NCI-H748 (cell line): ENCODE measurements around the gene NUS1.
"Not testable (repeated sequence)": the region's sequence is repeated elsewhere in the genome, so short reads cannot be mapped to it uniquely, and the experiment has no call there.

Source experiments
- DNase-seq: peaks from one replicate; lab custom pipeline; 2025; ENCODE audit not compliant: unreplicated experiment; lab: John Stamatoyannopoulos, UW

Gene NUS1

DNA sequence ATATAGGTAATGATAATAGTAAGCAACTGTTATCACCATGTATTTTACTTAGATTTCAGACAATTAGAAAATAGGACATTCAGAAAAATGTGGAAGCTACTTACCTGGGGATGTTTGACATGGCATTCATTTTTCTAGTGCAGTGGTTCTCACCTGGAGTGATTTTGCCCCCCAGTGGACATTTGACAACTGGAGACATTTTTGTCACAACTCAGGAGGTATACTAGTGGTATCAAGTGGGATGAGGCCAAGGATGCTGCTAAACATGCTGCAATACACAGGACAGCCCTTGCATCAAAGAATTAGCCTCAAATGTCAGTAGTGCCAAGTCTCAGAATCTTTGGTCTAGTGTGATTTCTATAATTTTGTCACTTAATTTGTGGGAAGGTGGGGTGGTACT lies 36.1 kb downstream of the NUS1 start:
- no peak for DNase-seq

DNA sequence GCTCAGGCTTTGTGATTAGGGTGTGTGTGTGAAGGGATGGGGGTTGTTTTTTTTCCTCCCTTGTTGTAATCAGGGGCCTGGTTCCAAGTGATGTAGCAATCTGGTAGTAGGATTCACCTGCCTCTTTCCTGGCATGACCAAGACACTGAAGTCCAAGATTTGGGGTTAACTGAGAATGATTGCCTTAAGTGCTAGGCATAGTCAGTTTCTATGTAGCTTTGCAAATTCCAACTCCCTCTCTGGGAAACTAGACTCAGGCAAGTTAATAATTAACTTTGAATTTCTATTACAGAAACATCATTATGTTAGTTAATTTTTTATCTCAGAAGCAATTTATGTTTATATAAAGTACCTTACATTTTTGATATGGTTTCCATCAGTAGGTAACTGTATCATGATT lies 43.6 kb downstream of the NUS1 start:
- no peak for DNase-seq

DNA sequence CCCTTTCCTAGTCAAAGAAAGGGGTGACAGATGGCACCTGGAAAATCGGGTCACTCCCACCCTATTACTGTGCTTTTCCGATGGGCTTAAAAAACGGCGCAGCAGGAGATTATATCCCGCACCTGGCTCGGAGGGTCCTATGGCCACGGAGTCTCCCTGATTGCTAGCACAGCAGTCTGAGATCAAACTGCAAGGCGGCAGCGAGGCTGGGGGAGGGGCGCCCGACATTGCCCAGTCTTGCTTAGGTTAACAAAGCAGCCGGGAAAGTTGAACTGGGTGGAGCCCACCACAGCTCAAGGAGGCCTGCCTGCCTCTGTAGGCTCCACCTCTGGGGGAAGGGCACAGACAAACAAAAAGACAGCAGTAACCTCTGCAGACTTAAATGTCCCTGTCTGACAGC lies 46.3 kb downstream of the NUS1 start:
- not testable (repeated sequence) for DNase-seq

DNA sequence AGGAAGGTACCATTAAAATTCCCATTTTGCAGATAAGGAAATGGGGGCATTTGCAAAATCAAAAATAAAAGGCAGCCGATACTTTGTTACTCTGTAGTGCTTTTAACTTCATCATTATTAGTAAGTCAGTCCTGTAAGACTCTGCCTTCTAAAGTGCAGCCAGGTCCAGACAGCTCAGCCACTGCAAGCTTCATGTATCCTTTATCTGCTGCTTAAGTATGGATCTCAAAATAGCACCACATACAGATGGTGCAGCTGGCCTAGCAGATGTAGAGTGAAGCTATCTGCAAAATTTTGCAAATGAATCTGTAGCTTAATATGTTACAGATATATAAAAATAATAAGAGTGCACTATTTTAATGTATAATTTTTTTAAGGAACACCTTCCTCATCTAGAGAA lies 53.4 kb downstream of the NUS1 start:
- DNase-seq, result no peak

DNA sequence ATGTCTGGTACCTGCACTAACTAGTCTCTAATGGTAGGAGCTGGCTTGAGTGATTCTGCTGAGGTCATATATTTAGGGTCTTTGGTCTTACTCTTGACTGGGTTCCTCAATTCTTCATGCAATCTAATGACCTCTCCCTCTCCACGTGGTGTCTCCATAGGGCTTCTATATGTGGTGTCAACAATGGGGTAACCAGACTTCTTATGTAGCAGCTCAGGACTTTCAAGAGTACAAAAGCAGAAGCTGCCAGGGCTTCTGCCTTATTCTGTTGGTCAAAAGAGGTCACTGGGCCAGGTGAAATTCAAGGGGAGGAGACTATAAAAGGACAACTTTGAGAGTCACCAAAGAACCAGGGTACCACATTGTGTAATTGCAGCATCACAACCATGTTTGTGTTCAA lies 54.3 kb downstream of the NUS1 start:
- no peak for DNase-seq

DNA sequence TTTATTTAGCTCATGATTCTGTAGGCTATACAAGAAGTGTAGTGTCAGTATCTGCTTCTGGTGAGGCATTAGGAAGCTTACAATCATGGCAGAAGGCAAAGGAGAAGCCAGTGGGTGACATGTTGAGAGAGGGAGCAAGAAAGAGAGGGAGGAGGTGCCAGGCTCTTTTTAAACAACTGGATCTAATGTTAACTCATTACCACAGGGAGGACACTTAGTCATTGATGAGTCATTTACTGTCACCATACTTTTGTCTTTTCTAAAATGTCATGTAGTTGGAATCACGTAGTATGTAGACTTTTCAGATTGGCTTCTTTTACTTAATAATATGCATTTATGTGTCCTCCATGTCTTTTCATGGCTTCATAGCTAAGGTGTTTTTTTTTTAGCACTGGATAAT lies 58.1 kb downstream of the NUS1 start:
- no peak for DNase-seq

DNA sequence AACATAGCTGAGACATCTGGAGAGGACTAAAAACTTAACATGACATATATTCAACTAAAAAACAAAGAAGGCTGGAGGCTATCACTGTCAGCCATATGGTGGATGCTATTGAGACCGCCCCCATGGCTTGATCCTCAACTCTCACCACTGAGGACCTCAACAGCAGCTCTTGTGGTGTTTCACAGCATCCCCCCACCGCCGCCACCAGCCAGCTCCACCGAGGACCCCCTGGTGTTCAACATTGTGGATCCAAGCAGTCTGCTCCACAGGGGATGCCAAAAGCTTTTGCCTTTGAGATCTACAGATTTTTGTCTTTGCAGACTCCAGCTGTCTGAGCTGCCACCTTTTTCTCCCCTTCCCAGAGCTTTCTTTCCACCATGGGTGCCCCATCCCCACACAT lies 64.6 kb downstream of the NUS1 start:
- no peak for DNase-seq

DNA sequence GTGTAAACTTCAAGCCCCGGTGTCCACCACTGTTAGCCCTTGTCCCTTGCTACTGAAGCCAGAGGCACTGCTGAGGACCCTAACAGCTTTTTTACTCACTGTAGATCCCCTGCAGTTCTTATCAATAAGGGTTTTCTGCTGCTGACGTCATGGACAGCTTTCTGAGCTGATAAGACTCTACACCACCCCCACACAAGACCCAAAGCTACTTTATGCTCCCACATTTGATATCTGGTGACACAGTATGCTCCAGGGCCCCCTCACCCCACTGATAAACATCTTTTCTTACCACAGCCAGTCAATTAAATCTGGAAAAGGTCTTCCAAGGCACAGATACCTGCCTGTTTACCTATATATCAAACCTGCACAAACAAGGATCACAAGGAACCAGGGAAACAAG lies 65.3 kb downstream of the NUS1 start:
- no peak for DNase-seq

DNA sequence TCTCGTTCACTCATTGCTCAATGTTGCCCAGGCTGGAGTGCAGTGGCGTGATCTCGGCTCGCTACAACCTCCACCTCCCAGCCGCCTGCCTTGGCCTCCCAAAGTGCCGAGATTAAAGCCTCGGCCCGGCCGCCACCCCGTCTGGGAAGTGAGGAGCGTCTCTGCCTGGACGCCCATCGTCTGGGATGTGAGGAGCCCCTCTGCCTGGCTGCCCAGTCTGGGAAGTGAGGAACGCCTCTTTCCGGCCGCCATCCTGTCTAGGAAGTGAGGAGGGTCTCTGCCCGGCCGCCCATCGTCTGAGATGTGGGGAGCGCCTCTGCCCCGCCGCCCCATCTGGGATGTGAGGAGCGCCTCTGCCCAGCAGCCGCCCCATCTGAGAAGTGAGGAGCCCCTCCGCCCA lies 75.4 kb downstream of the NUS1 start:
- DNase-seq, result not testable (repeated sequence)
